Stimulated activated naive CD8-positive, alpha-beta T cell treated with anti-CD3 and anti-CD28 coated beads, Interleukin-15, Interleukin-2, amounts not matched to agents 100 U/mL and 50 U/mL, for 24 hours (primary cell): ENCODE measurements around the gene NEK1.
"Not testable (repeated sequence)": the region's sequence is repeated elsewhere in the genome, so short reads cannot be mapped to it uniquely, and the experiment has no call there.

ENCODE experiments used
- ATAC-seq: fragments of 150-1000 bp; cut with Tn5 transposase; one replicate; pipeline ENCODE4 v1.10.0; 2021
- DNase-seq: peaks from one replicate; pipeline ENCODE4 v3.0.0; 2021

The NEK1 gene

GRCh38 chr4:169627307-169627706 is 14.9 kb upstream of the NEK1 start:
- ATAC-seq: no peak
- no peak for DNase-seq

- DNase-seq: no peak
Measured at GRCh38 chr4:169626331-169627282, 14.2 kb upstream of the NEK1 start.

GRCh38 chr4:169625886-169626285 is 13.5 kb upstream of the NEK1 start:
- DNase-seq (no peak), ATAC-seq (no peak)

More at GRCh38 chr4:169626331-169627282, 14.2 kb upstream of the NEK1 start:
- ATAC-seq: peak; percentile 65

GRCh38 chr4:169624012-169624411 is 11.6 kb upstream of the NEK1 start:
- not testable (repeated sequence) for DNase-seq, ATAC-seq

- ATAC-seq: no peak
Measured at GRCh38 chr4:169622566-169622965, 10.2 kb upstream of the NEK1 start.

GRCh38 chr4:169621731-169622492 is 9.5 kb upstream of the NEK1 start:
- ATAC-seq: peak; percentile 12
- DNase-seq: peak; percentile 10

More at GRCh38 chr4:169622566-169622965, 10.2 kb upstream of the NEK1 start:
- no peak for DNase-seq

- DNase-seq: peak; percentile 30
- no peak for ATAC-seq
Measured at GRCh38 chr4:169620880-169621248, 8.5 kb upstream of the NEK1 start.

- ATAC-seq (peak; percentile 94), DNase-seq (peak; percentile 96)
Measured at GRCh38 chr4:169619958-169620879, 7.8 kb upstream of the NEK1 start, which contains the start of gene CLCN3. TSS of gene CLCN3 (plus strand) at chr4:169620578. CDS start at chr4:169635929, 15,351 bp downstream.

- ATAC-seq (peak; percentile 28), DNase-seq (peak; percentile 42)
Measured at GRCh38 chr4:169619518-169619957, 7.2 kb upstream of the NEK1 start.

- no peak for ATAC-seq
- DNase-seq: no peak
Measured at GRCh38 chr4:169618986-169619385, 6.6 kb upstream of the NEK1 start.

GRCh38 chr4:169618286-169618685 is 5.9 kb upstream of the NEK1 start:
- DNase-seq (no peak), ATAC-seq (no peak)

- no peak for ATAC-seq
- DNase-seq: no peak
Measured at GRCh38 chr4:169617306-169617705, 4.9 kb upstream of the NEK1 start.

- DNase-seq: no peak
- no peak for ATAC-seq
Measured at GRCh38 chr4:169616846-169617245, 4.5 kb upstream of the NEK1 start.

GRCh38 chr4:169615467-169616106 is 3.2 kb upstream of the NEK1 start:
- no peak for ATAC-seq

GRCh38 chr4:169612871-169613859 is 782 bp upstream of the NEK1 start:
- ATAC-seq: peak; percentile 25
- DNase-seq: peak; percentile 71

More at GRCh38 chr4:169615467-169616106, 3.2 kb upstream of the NEK1 start:
- no peak for DNase-seq

- no peak for DNase-seq
- no peak for ATAC-seq
Measured at GRCh38 chr4:169611157-169611556, 1.2 kb downstream of the NEK1 start.

GRCh38 chr4:169604903-169605331 is 7.5 kb downstream of the NEK1 start:
- DNase-seq (no peak), ATAC-seq (no peak)

- no peak for DNase-seq
- peak; percentile 94 for ATAC-seq
Measured at GRCh38 chr4:169604131-169604900, 8.1 kb downstream of the NEK1 start.

GRCh38 chr4:169603312-169603711 is 9.1 kb downstream of the NEK1 start:
- ATAC-seq: no peak

More at GRCh38 chr4:169603312-169603711, 9.1 kb downstream of the NEK1 start:
- no peak for DNase-seq
